B cell (primary cell): ENCODE measurements around the gene ZCCHC4. TPM values are rescaled to one million over a fixed set of nuclear protein-coding genes. Genes with fewer than 3 reads are reported as not detected.

ENCODE experiments used
- ATAC-seq: fragments of 200-7000 bp; cut with Tn5 transposase; one replicate; pipeline ENCODE4 v1.10.0; 2021; ENCODE audit warnings: low read depth, mild to moderate bottlenecking, moderate number of reproducible peaks, moderate library complexity
- CTCF ChIA-PET: fragments of 350-600 bp; sonication (Branson Sonifier 250); formaldehyde crosslinking; loops from one replicate; lab custom pipeline; 2021; ENCODE audit warnings: antibody characterized with exemption, inconsistent platforms; lab: Charles Lee
- POLR2A ChIA-PET: fragments of 350-600 bp; sonication (Branson Sonifier 250); formaldehyde crosslinking; loops from one replicate; lab custom pipeline; 2021; ENCODE audit warnings: antibody characterized with exemption; lab: Charles Lee
- DNase-seq: peaks from one replicate; pipeline ENCODE4 v3.0.0; 2013
- H2AFZ ChIP-seq: 2 replicates; pipeline ENCODE4 v1.6.1; 2012; ENCODE audit warnings: mild to moderate bottlenecking, low read depth, low read length; ENCODE audit not compliant: insufficient read depth, poor library complexity, severe bottlenecking
- H3K27ac ChIP-seq, 2 donors: 1 replicate in 1 of 2; 2 replicates in 1 of 2; pipeline ENCODE4 v1.5.1; 2012 to 2013; ENCODE audit warnings: low read length in 2 of 2, mild to moderate bottlenecking in 2 of 2, moderate library complexity in 1 of 2
- H3K27me3 ChIP-seq, 4 experiments: fragments of 200-600 bp in 1 of 4; sonication (generic) in 1 of 4; replicated peaks in 1 of 4; 1 replicate in 2 of 4; 2 replicates in 2 of 4; pipeline versions ENCODE4 v1.6.1 to v1.7.0; 2013 to 2016; ENCODE audit warnings: low read length in 3 of 4, mild to moderate bottlenecking in 2 of 4, mixed read lengths in 1 of 4, moderate library complexity in 1 of 4; ENCODE audit not compliant: insufficient read depth in 4 of 4, control insufficient read depth in 3 of 4; ENCODE audit errors: control extremely low read depth in 1 of 4
- H3K36me3 ChIP-seq, 2 experiments: replicated peaks in 1 of 2; 1 replicate in 1 of 2; 2 replicates in 1 of 2; pipeline versions ENCODE4 v1.6.1 to v1.7.1; 2013; ENCODE audit warnings: low read length in 1 of 2; ENCODE audit not compliant: insufficient read depth in 2 of 2, control insufficient read depth in 1 of 2; ENCODE audit errors: control extremely low read depth in 1 of 2, extremely low read depth in 1 of 2
- H3K4me1 ChIP-seq, 2 donors: fragments of 200-600 bp in 1 of 2; sonication (generic) in 1 of 2; 1 replicate in 1 of 2; 2 replicates in 1 of 2; pipeline versions ENCODE4 v1.5.1 to v1.6.1; 2013 to 2017; ENCODE audit warnings: low read length in 2 of 2; ENCODE audit not compliant: control insufficient read depth in 2 of 2, insufficient read depth in 2 of 2
- H3K4me2 ChIP-seq: replicated peaks from 2 replicates; pipeline ENCODE3; 2012; ENCODE audit warnings: mild to moderate bottlenecking, low read depth, low read length; ENCODE audit not compliant: poor library complexity, severe bottlenecking
- H3K4me3 ChIP-seq, 5 experiments: fragments of 200-600 bp in 1 of 5; sonication (generic) in 1 of 5; 1 replicate in 3 of 5; 2 replicates in 2 of 5; pipeline versions ENCODE4 v1.5.1 to v1.7.0; 2011 to 2016; ENCODE audit warnings: low read length in 4 of 5, mild to moderate bottlenecking in 4 of 5, low read depth in 2 of 5, control low read depth in 1 of 5, moderate library complexity in 1 of 5; ENCODE audit not compliant: insufficient read depth in 1 of 5; ENCODE audit errors: control extremely low read depth in 1 of 5, extremely low read depth in 1 of 5
- H3K79me2 ChIP-seq: fragments of 200-600 bp; sonication (generic); one replicate; pipeline ENCODE4 v1.6.0; 2016; ENCODE audit warnings: low read length; ENCODE audit not compliant: control insufficient read depth, insufficient read depth
- H3K9ac ChIP-seq: fragments of 200-600 bp; sonication (generic); 2 replicates; pipeline ENCODE4 v1.6.1; 2017; ENCODE audit warnings: mild to moderate bottlenecking, low read length, moderate library complexity
- H3K9me3 ChIP-seq, 3 donors: one replicate each; pipeline versions ENCODE4 v1.6.1 to v1.7.1; 2013; ENCODE audit warnings: low read length in 2 of 3; ENCODE audit not compliant: control insufficient read depth in 2 of 3, insufficient read depth in 1 of 3; ENCODE audit errors: control extremely low read depth in 1 of 3
- H4K20me1 ChIP-seq: 2 replicates; pipeline ENCODE4 v1.6.0; 2012; ENCODE audit warnings: mild to moderate bottlenecking, low read length; ENCODE audit not compliant: insufficient read depth, control insufficient read depth, poor library complexity, severe bottlenecking
- H3K27ac Mint-ChIP-seq: one replicate; pipeline ENCODE4 v1.8.0; 2021; ENCODE audit warnings: mixed read lengths
- H3K27me3 Mint-ChIP-seq: one replicate; pipeline ENCODE4 v1.8.0; 2021; ENCODE audit warnings: mixed read lengths
- H3K4me1 Mint-ChIP-seq: one replicate; pipeline ENCODE4 v1.8.0; 2021; ENCODE audit warnings: mixed read lengths
- H3K4me3 Mint-ChIP-seq: one replicate; pipeline ENCODE4 v1.8.0; 2021; ENCODE audit warnings: mixed read lengths
- H3K9me3 Mint-ChIP-seq: one replicate; pipeline ENCODE4 v1.8.0; 2022; ENCODE audit warnings: mixed read lengths; ENCODE audit not compliant: insufficient read depth
- CTCF ChIP-seq: fragments of 200-600 bp; IDR thresholded peaks from one replicate; pipeline ENCODE4 v1.8.0; 2022; ENCODE audit warnings: antibody characterized with exemption, mild to moderate bottlenecking
- EZH2 ChIP-seq: IDR thresholded peaks from 2 replicates; pipeline ENCODE4 v1.6.1; 2012; ENCODE audit warnings: borderline replicate concordance, low read depth, mild to moderate bottlenecking, moderate library complexity, low read length; ENCODE audit not compliant: insufficient read depth, poor library complexity, severe bottlenecking
- WGBS: methylation state at CpG from one replicate; pipeline ENCODE4 v1.1.5; 2013; ENCODE audit warnings: missing lambda C conversion rate; ENCODE audit not compliant: insufficient coverage; 5-methylcytosine and 5-hydroxymethylcytosine counted together
- intact Hi-C: fragments of 100-400 bp; cut with micrococcal nuclease; formaldehyde crosslinking; loops from one replicate; pipeline ENCODE4 v1.10.0; 2022
- polyA plus RNA-seq: library from polyadenylated mRNA; depleted of rRNA; stranded (reverse); fragments of >200 nt; gene quantifications from 2 replicates; pipeline ENCODE4 v1.2.3, GENCODE V29; 2012
- total RNA-seq, 2 donors: library from RNA; stranded (reverse); fragments of 120-200 nt in 1 of 2; gene quantifications; 1 replicate in 1 of 2; 2 replicates in 1 of 2; pipeline versions ENCODE4 v1.2.3 to v1.2.4, GENCODE V29; 2013 to 2022

ZCCHC4 gene
- total and polyA plus RNA-seq, 2 donors (not counting 1 experiment from before 2014, with no cell fraction given) = 6.5 to 22.4 TPM

- Histone ChIP-seq H3K27me3 (no peaks in the 10 kb centered on the region), H3K4me2 (no peak overlapping the region), H3K4me3 (no peak overlapping the region), H3K9ac (no peak overlapping the region), H2AFZ (no peak overlapping the region), H3K9me3 (no peaks in the 10 kb centered on the region), H3K4me1 (no peaks in the 10 kb centered on the region), H3K27ac (no peak overlapping the region), H4K20me1 (no peaks in the 10 kb centered on the region), H3K79me2 (no peaks in the 10 kb centered on the region), H3K36me3 (no peaks in the 10 kb centered on the region)
- H3K27me3 Mint-ChIP-seq = peaks cover 16% of the 10 kb centered on the region
- peaks cover 9% of the 10 kb centered on the region for H3K4me1 Mint-ChIP-seq
- no peak for ATAC-seq
- TF ChIP-seq EZH2 = no peak
- no peak for TF ChIP-seq CTCF
- intact Hi-C loops = no loop called here
- POLR2A ChIA-PET = no interaction called here
- H3K27ac Mint-ChIP-seq = no peak overlapping the region
- H3K9me3 Mint-ChIP-seq = no peaks in the 10 kb centered on the region
- CTCF ChIA-PET = interaction anchor here (1.5 to 1.7 kb wide), 2 partner anchors 9 to 12 kb away, joined by 4 to 10 read pairs; partner anchors contain the start of gene ZCCHC4
- DNase-seq = no peak
- no peak overlapping the region for H3K4me3 Mint-ChIP-seq
- 74% methylated on average over 8 of the region's 10 CpGs for WGBS
Measured at GRCh38 chr4:25299476-25300203, 12.9 kb upstream of the ZCCHC4 start.

- TF ChIP-seq CTCF = no peak
- no peak for TF ChIP-seq EZH2
- Histone ChIP-seq H2AFZ (no peak overlapping the region), H3K79me2 (no peaks in the 10 kb centered on the region), H3K4me2 (no peak overlapping the region), H3K27me3 (peaks cover 0 to 3% (median 0%) of the 10 kb centered on the region in 4 experiments), H4K20me1 (no peaks in the 10 kb centered on the region), H3K4me3 (no peak overlapping the region), H3K9ac (no peak overlapping the region), H3K4me1 (no peaks in the 10 kb centered on the region), H3K9me3 (no peaks in the 10 kb centered on the region), H3K27ac (no peak overlapping the region), H3K36me3 (no peaks in the 10 kb centered on the region)
- peaks cover 16% of the 10 kb centered on the region for H3K27me3 Mint-ChIP-seq
- DNase-seq = no peak
- no peak overlapping the region for H3K27ac Mint-ChIP-seq
- no peaks in the 10 kb centered on the region for H3K9me3 Mint-ChIP-seq
- H3K4me1 Mint-ChIP-seq = peaks cover 9% of the 10 kb centered on the region
- ChIA-PET CTCF (interaction anchor here (0.9 kb wide), 1 partner anchor 65 kb away, joined by 3 read pairs; no protein-coding TSS in a partner anchor), POLR2A (no interaction called here)
- intact Hi-C loops = no loop called here
- H3K4me3 Mint-ChIP-seq = no peak overlapping the region
- ATAC-seq = no peak
- 91% methylated on average over 1 of the region's 4 CpGs for WGBS
Measured at GRCh38 chr4:25301471-25301870, 11.1 kb upstream of the ZCCHC4 start.
